Liver (tissue), 3 donors: ENCODE data around the gene USP6NL.

Experiments used
- ATF3 ChIP-seq: IDR thresholded peaks from 2 replicates; pipeline ENCODE4 v1.6.1; 2016; ENCODE audit warnings: antibody characterized with exemption
- CTCF ChIP-seq: fragments of 150-350 bp; IDR thresholded peaks from 2 replicates; pipeline ENCODE4 v1.5.1; 2017; ENCODE audit warnings: improper control_type of control experiment, low read depth, low read length; ENCODE audit not compliant: missing input control
- EGR1 ChIP-seq, 2 donors: IDR thresholded peaks; 2 replicates each; pipeline ENCODE4 v1.6.1; 2016 to 2018; ENCODE audit warnings: antibody characterized with exemption in 2 of 2, low read depth in 2 of 2
- FOXA2 ChIP-seq: IDR thresholded peaks from 2 replicates; pipeline ENCODE4 v1.6.1; 2016; ENCODE audit warnings: antibody characterized with exemption
- GABPA ChIP-seq, 2 donors: IDR thresholded peaks in 1 of 2; conservative IDR thresholded peaks in 1 of 2; 2 replicates each; pipeline ENCODE4 v1.6.1; 2016; ENCODE audit warnings: antibody characterized with exemption in 2 of 2, mild to moderate bottlenecking in 1 of 2, moderate library complexity in 1 of 2
- JUND ChIP-seq, 2 donors: IDR thresholded peaks; 2 replicates each; pipeline ENCODE4 v1.6.1; 2016; ENCODE audit warnings: antibody characterized with exemption in 2 of 2
- MAX ChIP-seq: IDR thresholded peaks from 2 replicates; pipeline ENCODE4 v1.6.1; 2016; ENCODE audit warnings: antibody characterized with exemption
- RAD21 ChIP-seq, 2 donors: IDR thresholded peaks; 2 replicates each; pipeline ENCODE4 v1.6.1; 2016; ENCODE audit warnings: antibody characterized with exemption in 2 of 2, mild to moderate bottlenecking in 2 of 2
- REST ChIP-seq: IDR thresholded peaks from 2 replicates; pipeline ENCODE4 v1.6.1; 2016; ENCODE audit warnings: antibody characterized with exemption, mild to moderate bottlenecking
- RXRA ChIP-seq, 2 donors: IDR thresholded peaks; 2 replicates each; pipeline ENCODE4 v1.6.1; 2017 to 2018; ENCODE audit warnings: antibody characterized with exemption in 2 of 2, mild to moderate bottlenecking in 1 of 2
- SP1 ChIP-seq: IDR thresholded peaks from 2 replicates; pipeline ENCODE4 v1.6.1; 2018; ENCODE audit warnings: antibody characterized with exemption, mild to moderate bottlenecking
- TAF1 ChIP-seq: conservative IDR thresholded peaks from 2 replicates; pipeline ENCODE4 v1.6.1; 2016; ENCODE audit warnings: antibody characterized with exemption, mild to moderate bottlenecking
- YY1 ChIP-seq: IDR thresholded peaks from 2 replicates; pipeline ENCODE4 v1.6.1; 2016; ENCODE audit warnings: antibody characterized with exemption, mild to moderate bottlenecking
- ZBTB33 ChIP-seq: IDR thresholded peaks from 2 replicates; pipeline ENCODE4 v1.6.1; 2016; ENCODE audit warnings: antibody characterized with exemption
- donor health status: healthy.
- donor health status: healthy.

- no peak for TF ChIP-seq CTCF
- no peak for TF ChIP-seq FOXA2
- no peak for TF ChIP-seq REST
- TF ChIP-seq GABPA (IDR thresholded peaks at IDR 0.05 in 1 of 2, conservative IDR thresholded peaks at IDR 0.05 in 1 of 2) = no peak
- no peak for TF ChIP-seq ZBTB33
- TF ChIP-seq JUND (IDR thresholded peaks at IDR 0.05) = no peak
- TF ChIP-seq RAD21 (IDR thresholded peaks at IDR 0.05) = no peak
- no peak for TF ChIP-seq MAX
- no peak for TF ChIP-seq RXRA (IDR thresholded peaks at IDR 0.05)
- no peak for TF ChIP-seq YY1
- TF ChIP-seq SP1 = no peak
- no peak for TF ChIP-seq TAF1
- no peak for TF ChIP-seq EGR1 (IDR thresholded peaks at IDR 0.05; ENCODE audit: low read depth in 2 of 2)
- no peak for TF ChIP-seq ATF3
Observed at GRCh38 chr10:11601670-11602069, 9.8 kb downstream of the USP6NL start.
